Measurements from ENCODE around the gene SYNGR3. TPM values are rescaled to one million over a fixed set of nuclear protein-coding genes. Genes with fewer than 3 reads are reported as not detected.
"Not testable (repeated sequence)": the region's sequence is repeated elsewhere in the genome, so short reads cannot be mapped to it uniquely, and the experiment has no call there.

SYNGR3 gene
- total RNA-seq, 1 donor = 2.6 TPM

- H3K4me3 ChIP-seq (ENCODE audit: low read depth, low read length) = peak overlapping the region; percentile 83
- TF ChIP-seq CTCF (IDR thresholded peaks at IDR 0.05; ENCODE audit: insufficient read depth, low read depth, low read length) = no peak
- peak; percentile 94 for DNase-seq (ENCODE audit: low read depth)
Measured at GRCh38 chr16:2008009-2008526, 18.3 kb downstream of the SYNGR3 start.

- TF ChIP-seq CTCF (IDR thresholded peaks at IDR 0.05; ENCODE audit: insufficient read depth, low read depth, low read length) = no peak
- peak overlapping the region; percentile 83 for H3K4me3 ChIP-seq (ENCODE audit: low read depth, low read length)
- peak; percentile 76 for DNase-seq (ENCODE audit: low read depth)
Measured at GRCh38 chr16:2008631-2009163, 18.9 kb downstream of the SYNGR3 start.

GRCh38 chr16:2009164-2009711, 19.5 kb downstream of the SYNGR3 start:
- TF ChIP-seq CTCF (IDR thresholded peaks at IDR 0.05; ENCODE audit: insufficient read depth, low read depth, low read length) = no peak
- DNase-seq (ENCODE audit: low read depth) = no peak
- peak overlapping the region; percentile 83 for H3K4me3 ChIP-seq (ENCODE audit: low read depth, low read length)

GRCh38 chr16:2009791-2010510, 20.2 kb downstream of the SYNGR3 start, which contains the start of gene ZNF598:
ZNF598 (minus strand) TSS chr16:2009821.
- H3K4me3 ChIP-seq (ENCODE audit: low read depth, low read length) = peak within 1 kb of the TSS; percentile 83
- TF ChIP-seq CTCF (IDR thresholded peaks at IDR 0.05; ENCODE audit: insufficient read depth, low read depth, low read length) = no peak
- peak; percentile 86 for DNase-seq (ENCODE audit: low read depth)

GRCh38 chr16:2011726-2012125, 22.0 kb downstream of the SYNGR3 start:
- DNase-seq (ENCODE audit: low read depth); H3K4me3 ChIP-seq (ENCODE audit: low read depth, low read length): not testable (repeated sequence)

GRCh38 chr16:2013527-2013926, 23.8 kb downstream of the SYNGR3 start:
- no peak for TF ChIP-seq CTCF (IDR thresholded peaks at IDR 0.05; ENCODE audit: insufficient read depth, low read depth, low read length)
- no peak for DNase-seq (ENCODE audit: low read depth)
- no peak overlapping the region for H3K4me3 ChIP-seq (ENCODE audit: low read depth, low read length)

All from fibroblast of villous mesenchyme (primary cell).